ENCODE results near the gene GPRC5C. TPM values are rescaled to one million over a fixed set of nuclear protein-coding genes. Genes with fewer than 3 reads are reported as not detected.
A peak's percentile ranks its signal among the peaks of the same experiment; 100 is the strongest.

GPRC5C gene
- total and polyA plus RNA-seq, 2 of the 13 experiments (the other 11 are each of a cell fraction or from before 2014, with no cell fraction given), result 85.6 to 300 TPM

DNA sequence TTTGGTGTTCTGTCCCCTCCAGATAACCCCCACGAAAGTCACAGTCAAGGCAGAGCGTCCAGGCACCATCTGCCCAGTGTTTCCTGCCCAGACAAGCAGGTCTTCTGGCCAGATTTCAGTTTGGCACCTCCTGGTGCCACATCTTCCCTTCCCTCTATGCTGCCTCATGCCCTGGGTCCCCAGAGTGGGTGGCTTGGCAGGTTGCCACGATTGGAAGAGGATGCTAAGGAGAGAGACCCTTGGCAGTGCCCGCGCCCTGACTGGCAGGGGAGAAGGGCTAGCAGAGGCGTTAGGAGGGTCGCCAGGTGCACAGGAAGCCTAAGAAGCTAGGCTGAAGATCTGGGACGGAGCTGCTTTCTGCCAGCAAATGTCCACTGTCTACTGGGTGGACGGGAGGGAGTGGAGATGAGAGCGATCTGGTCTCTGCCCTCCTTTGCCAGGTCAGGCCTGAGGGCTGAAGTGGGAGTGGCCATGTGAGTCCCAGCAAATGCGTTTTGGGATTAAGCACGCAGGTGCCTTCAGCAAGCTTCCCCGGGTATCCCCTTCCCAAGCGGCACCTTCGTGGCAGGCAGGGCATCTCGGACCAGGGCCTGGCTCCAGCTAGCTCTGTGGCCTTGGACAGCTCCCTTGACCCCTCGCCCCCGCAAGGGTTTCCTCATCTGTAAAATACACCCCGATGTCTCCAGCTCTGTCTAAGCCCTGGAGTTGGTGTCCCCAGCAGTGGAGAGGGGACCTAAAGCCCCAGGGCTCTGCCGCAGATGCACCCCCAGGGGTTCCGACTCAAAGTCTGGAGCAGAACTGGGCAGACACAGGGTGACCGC, 21.2 kb downstream of the GPRC5C start (continued):
- TF ChIP-seq, protein P1, sequence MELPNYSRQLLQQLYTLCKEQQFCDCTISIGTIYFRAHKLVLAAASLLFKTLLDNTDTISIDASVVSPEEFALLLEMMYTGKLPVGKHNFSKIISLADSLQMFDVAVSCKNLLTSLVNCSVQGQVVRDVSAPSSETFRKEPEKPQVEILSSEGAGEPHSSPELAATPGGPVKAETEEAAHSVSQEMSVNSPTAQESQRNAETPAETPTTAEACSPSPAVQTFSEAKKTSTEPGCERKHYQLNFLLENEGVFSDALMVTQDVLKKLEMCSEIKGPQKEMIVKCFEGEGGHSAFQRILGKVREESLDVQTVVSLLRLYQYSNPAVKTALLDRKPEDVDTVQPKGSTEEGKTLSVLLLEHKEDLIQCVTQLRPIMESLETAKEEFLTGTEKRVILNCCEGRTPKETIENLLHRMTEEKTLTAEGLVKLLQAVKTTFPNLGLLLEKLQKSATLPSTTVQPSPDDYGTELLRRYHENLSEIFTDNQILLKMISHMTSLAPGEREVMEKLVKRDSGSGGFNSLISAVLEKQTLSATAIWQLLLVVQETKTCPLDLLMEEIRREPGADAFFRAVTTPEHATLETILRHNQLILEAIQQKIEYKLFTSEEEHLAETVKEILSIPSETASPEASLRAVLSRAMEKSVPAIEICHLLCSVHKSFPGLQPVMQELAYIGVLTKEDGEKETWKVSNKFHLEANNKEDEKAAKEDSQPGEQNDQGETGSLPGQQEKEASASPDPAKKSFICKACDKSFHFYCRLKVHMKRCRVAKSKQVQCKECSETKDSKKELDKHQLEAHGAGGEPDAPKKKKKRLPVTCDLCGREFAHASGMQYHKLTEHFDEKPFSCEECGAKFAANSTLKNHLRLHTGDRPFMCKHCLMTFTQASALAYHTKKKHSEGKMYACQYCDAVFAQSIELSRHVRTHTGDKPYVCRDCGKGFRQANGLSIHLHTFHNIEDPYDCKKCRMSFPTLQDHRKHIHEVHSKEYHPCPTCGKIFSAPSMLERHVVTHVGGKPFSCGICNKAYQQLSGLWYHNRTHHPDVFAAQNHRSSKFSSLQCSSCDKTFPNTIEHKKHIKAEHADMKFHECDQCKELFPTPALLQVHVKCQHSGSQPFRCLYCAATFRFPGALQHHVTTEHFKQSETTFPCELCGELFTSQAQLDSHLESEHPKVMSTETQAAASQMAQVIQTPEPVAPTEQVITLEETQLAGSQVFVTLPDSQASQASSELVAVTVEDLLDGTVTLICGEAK (IDR thresholded peaks at IDR 0.05), result no peak
- TF ChIP-seq, protein P1 (CRISPR knock-in tag; IDR thresholded peaks at IDR 0.05), result peak; percentile 42; the same call in 1 of the 2 replicates
- TF ChIP-seq SYNCRIP (IDR thresholded peaks at IDR 0.05; ENCODE audit: insufficient read depth, low read depth, low read length) (no peak), MAZ (IDR thresholded peaks at IDR 0.05; ENCODE audit: borderline replicate concordance, low read depth, low read length) (no peak), MAZ (CRISPR knock-in tag; IDR thresholded peaks at IDR 0.05; ENCODE audit: low read depth) (no peak), ZNF335 (CRISPR knock-in tag; IDR thresholded peaks at IDR 0.05) (no peak), SOX13 (IDR thresholded peaks at IDR 0.05) (no peak), SOX13 (CRISPR knock-in tag; conservative IDR thresholded peaks at IDR 0.05 in 1 of 2, IDR thresholded peaks at IDR 0.05 in 1 of 2) (no peak), SNRNP70 (IDR thresholded peaks at IDR 0.05; ENCODE audit: low read depth, low read length) (no peak), ZNF773 (CRISPR knock-in tag; IDR thresholded peaks at IDR 0.05; ENCODE audit: borderline replicate concordance) (no peak), PRPF4 (IDR thresholded peaks at IDR 0.05; ENCODE audit: low read depth, low read length, poor library complexity, severe bottlenecking) (no peak), ZNF7 (CRISPR knock-in tag; IDR thresholded peaks at IDR 0.05) (no peak), SAP130 (CRISPR knock-in tag; IDR thresholded peaks at IDR 0.05; ENCODE audit: low read depth) (0 out of 2 replicates have a peak, but pooled peaks have one; percentile 15), SUZ12 (IDR thresholded peaks at IDR 0.05; ENCODE audit: low read depth, low read length) (no peak), ZNF235 (CRISPR knock-in tag; IDR thresholded peaks at IDR 0.05; ENCODE audit: borderline replicate concordance) (no peak), KAT2B (IDR thresholded peaks at IDR 0.05; ENCODE audit: borderline replicate concordance, low read depth, low read length) (no peak), ZC3H13 (CRISPR knock-in tag; IDR thresholded peaks at IDR 0.05) (0 out of 2 replicates have a peak, but pooled peaks have one; percentile 53), ZNF839 (CRISPR knock-in tag; IDR thresholded peaks at IDR 0.05; ENCODE audit: borderline replicate concordance) (0 out of 2 replicates have a peak, but pooled peaks have one; percentile 34)
- TF ChIP-seq, protein P2, sequence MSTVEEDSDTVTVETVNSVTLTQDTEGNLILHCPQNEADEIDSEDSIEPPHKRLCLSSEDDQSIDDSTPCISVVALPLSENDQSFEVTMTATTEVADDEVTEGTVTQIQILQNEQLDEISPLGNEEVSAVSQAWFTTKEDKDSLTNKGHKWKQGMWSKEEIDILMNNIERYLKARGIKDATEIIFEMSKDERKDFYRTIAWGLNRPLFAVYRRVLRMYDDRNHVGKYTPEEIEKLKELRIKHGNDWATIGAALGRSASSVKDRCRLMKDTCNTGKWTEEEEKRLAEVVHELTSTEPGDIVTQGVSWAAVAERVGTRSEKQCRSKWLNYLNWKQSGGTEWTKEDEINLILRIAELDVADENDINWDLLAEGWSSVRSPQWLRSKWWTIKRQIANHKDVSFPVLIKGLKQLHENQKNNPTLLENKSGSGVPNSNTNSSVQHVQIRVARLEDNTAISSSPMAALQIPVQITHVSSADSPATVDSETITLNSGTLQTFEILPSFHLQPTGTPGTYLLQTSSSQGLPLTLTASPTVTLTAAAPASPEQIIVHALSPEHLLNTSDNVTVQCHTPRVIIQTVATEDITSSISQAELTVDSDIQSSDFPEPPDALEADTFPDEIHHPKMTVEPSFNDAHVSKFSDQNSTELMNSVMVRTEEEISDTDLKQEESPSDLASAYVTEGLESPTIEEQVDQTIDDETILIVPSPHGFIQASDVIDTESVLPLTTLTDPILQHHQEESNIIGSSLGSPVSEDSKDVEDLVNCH (CRISPR knock-in tag; IDR thresholded peaks at IDR 0.05), result no peak

Measured in HepG2 (cell line).